T-cell (primary cell): ENCODE results near the gene TMEM201. TPM values are rescaled to one million over a fixed set of nuclear protein-coding genes. Genes with fewer than 3 reads are reported as not detected.

Source experiments
- ATAC-seq, 4 experiments: fragments of 200-7000 bp in 3 of 4; fragments of 150-1000 bp in 1 of 4; cut with Tn5 transposase; replicated peaks in 1 of 4; 1 replicate in 3 of 4; 2 replicates in 1 of 4; pipeline ENCODE4 v1.10.0; 2021; ENCODE audit warnings: moderate library complexity in 3 of 4, mild to moderate bottlenecking in 2 of 4, moderate number of reproducible peaks in 1 of 4
- CTCF ChIA-PET, 2 donors: fragments of 300-600 bp; sonication (Branson Sonifier 250); formaldehyde crosslinking; loops; one replicate each; lab custom pipeline; 2022; ENCODE audit warnings: antibody characterized with exemption in 2 of 2; lab: Charles Lee
- POLR2A ChIA-PET, 2 donors: fragments of 300-600 bp; sonication (Branson Sonifier 250); formaldehyde crosslinking; loops; one replicate each; lab custom pipeline; 2022; ENCODE audit warnings: antibody characterized with exemption in 2 of 2; lab: Charles Lee
- DNase-seq, 35 experiments: peaks; one replicate each; pipeline versions ENCODE4 v3.0.0 to v3.0.0-alpha.2; 2013 to 2023
- H3K27ac ChIP-seq: one replicate; pipeline ENCODE4 v1.5.1; 2013; ENCODE audit warnings: low read length
- H3K27me3 ChIP-seq, 2 experiments: replicated peaks in 1 of 2; 1 replicate in 1 of 2; 2 replicates in 1 of 2; pipeline versions ENCODE4 v1.6.1 to v1.7.0; 2013; ENCODE audit warnings: low read length in 1 of 2, mixed read lengths in 1 of 2; ENCODE audit not compliant: control insufficient read depth in 2 of 2, insufficient read depth in 2 of 2; ENCODE audit errors: extremely low read depth in 1 of 2
- H3K36me3 ChIP-seq, 2 donors: 1 replicate in 1 of 2; 2 replicates in 1 of 2; pipeline versions ENCODE4 v1.6.1 to v1.7.0; 2013; ENCODE audit warnings: low read length in 1 of 2; ENCODE audit not compliant: control insufficient read depth in 2 of 2, insufficient read depth in 1 of 2; ENCODE audit errors: extremely low read depth in 1 of 2
- H3K4me1 ChIP-seq, 2 experiments: 1 replicate in 1 of 2; 2 replicates in 1 of 2; pipeline versions ENCODE4 v1.6.1 to v1.7.0; 2013; ENCODE audit warnings: low read length in 2 of 2, mixed read lengths in 1 of 2; ENCODE audit not compliant: insufficient read depth in 2 of 2, control insufficient read depth in 1 of 2; ENCODE audit errors: extremely low read depth in 1 of 2
- H3K4me3 ChIP-seq, 2 donors: 1 replicate in 1 of 2; 2 replicates in 1 of 2; pipeline versions ENCODE4 v1.5.1 to v1.7.0; 2013; ENCODE audit warnings: mild to moderate bottlenecking in 2 of 2, low read length in 1 of 2, moderate library complexity in 1 of 2; ENCODE audit not compliant: control insufficient read depth in 1 of 2; ENCODE audit errors: extremely low read depth in 1 of 2
- H3K9me3 ChIP-seq: 2 replicates; pipeline ENCODE4 v1.7.0; 2013
- H3K27ac Mint-ChIP-seq, 2 donors: one replicate each; pipeline ENCODE4 v1.8.0; 2020 to 2021; ENCODE audit warnings: mild to moderate bottlenecking in 2 of 2, mixed read lengths in 2 of 2
- H3K27me3 Mint-ChIP-seq, 2 donors: one replicate each; pipeline ENCODE4 v1.8.0; 2021 to 2022; ENCODE audit warnings: mixed read lengths in 2 of 2
- H3K36me3 Mint-ChIP-seq: one replicate; pipeline ENCODE4 v1.8.0; 2021; ENCODE audit warnings: mixed read lengths
- H3K4me1 Mint-ChIP-seq, 3 donors: one replicate each; pipeline ENCODE4 v1.8.0; 2020 to 2022; ENCODE audit warnings: mixed read lengths in 3 of 3, mild to moderate bottlenecking in 1 of 3
- H3K4me3 Mint-ChIP-seq, 3 donors: one replicate each; pipeline ENCODE4 v1.8.0; 2020 to 2022; ENCODE audit warnings: mild to moderate bottlenecking in 3 of 3, mixed read lengths in 3 of 3, moderate library complexity in 3 of 3
- H3K9me3 Mint-ChIP-seq, 3 donors: one replicate each; pipeline ENCODE4 v1.8.0; 2020 to 2022; ENCODE audit warnings: mixed read lengths in 3 of 3
- WGBS: methylation state at CpG from one replicate; pipeline ENCODE4 v1.1.5; 2013; ENCODE audit warnings: missing lambda C conversion rate; ENCODE audit not compliant: insufficient coverage; 5-methylcytosine and 5-hydroxymethylcytosine counted together
- total RNA-seq, 35 experiments: library from RNA in 6 of 35; stranded (reverse) in 6 of 35; fragments of 120-200 nt in 1 of 35; gene quantifications; one replicate each; pipeline versions ENCODE4 v1.2.1 to v1.2.4 and lab custom pipeline; 2013 to 2026

TMEM201 gene
- total RNA-seq, 5 donors from 2014 or later (not counting 1 experiment from before 2014, with no cell fraction given) = 11.4 to 14.6 (median 12.5) TPM

- no peaks in the 10 kb centered on the region for H3K27me3 Mint-ChIP-seq
- Histone ChIP-seq H3K27me3 (no peaks in the 10 kb centered on the region), H3K27ac (no peak overlapping the region), H3K9me3 (no peaks in the 10 kb centered on the region), H3K4me1 (no peaks in the 10 kb centered on the region), H3K4me3 (no peak overlapping the region), H3K36me3 (peaks cover 26% of the 10 kb centered on the region in 2 donors)
- no peak for DNase-seq
- peaks cover 16% of the 10 kb centered on the region for H3K36me3 Mint-ChIP-seq
- POLR2A ChIA-PET = no interaction called here
- no peaks in the 10 kb centered on the region for H3K9me3 Mint-ChIP-seq
- ATAC-seq = no peak
- CTCF ChIA-PET = no interaction called here
- WGBS = 94% methylated on average over 39 of the region's 39 CpGs
- no peak overlapping the region for H3K27ac Mint-ChIP-seq
- H3K4me1 Mint-ChIP-seq = no peaks in the 10 kb centered on the region
- no peak overlapping the region for H3K4me3 Mint-ChIP-seq
Observed at GRCh38 chr1:9600861-9601834, 12.4 kb downstream of the TMEM201 start.

GRCh38 chr1:9601942-9602793 lies 13.5 kb downstream of the TMEM201 start:
- Histone ChIP-seq H3K27ac (no peak overlapping the region), H3K9me3 (no peaks in the 10 kb centered on the region), H3K36me3 (peaks cover 23 to 26% of the 10 kb centered on the region in 2 donors), H3K4me3 (no peak overlapping the region), H3K4me1 (no peaks in the 10 kb centered on the region), H3K27me3 (no peaks in the 10 kb centered on the region)
- peaks cover 16% of the 10 kb centered on the region for H3K36me3 Mint-ChIP-seq
- ATAC-seq (no peak), DNase-seq (no peak)
- no peaks in the 10 kb centered on the region for H3K27me3 Mint-ChIP-seq
- no peak overlapping the region for H3K4me3 Mint-ChIP-seq
- 95% methylated on average over 25 of the region's 26 CpGs for WGBS
- H3K27ac Mint-ChIP-seq = no peak overlapping the region
- no peaks in the 10 kb centered on the region for H3K9me3 Mint-ChIP-seq
- ChIA-PET CTCF (no interaction called here), POLR2A (no interaction called here)
- H3K4me1 Mint-ChIP-seq = no peaks in the 10 kb centered on the region

GRCh38 chr1:9602794-9603167 lies 14.1 kb downstream of the TMEM201 start:
- ChIA-PET POLR2A (interaction anchor here in 1 of 2 donors (1.4 kb wide), 1 partner anchor 10 kb away, joined by 3 read pairs; no protein-coding TSS in a partner anchor), CTCF (no interaction called here)
- WGBS = 94% methylated on average over 9 of the region's 9 CpGs
- no peak overlapping the region for H3K27ac ChIP-seq
- H3K27ac Mint-ChIP-seq = no peak overlapping the region
- H3K36me3 Mint-ChIP-seq = peaks cover 16% of the 10 kb centered on the region
- DNase-seq (no peak), ATAC-seq (no peak)
- no peaks in the 10 kb centered on the region for H3K4me1 Mint-ChIP-seq
- H3K9me3 Mint-ChIP-seq = no peaks in the 10 kb centered on the region
- no peaks in the 10 kb centered on the region for H3K4me1 ChIP-seq
- H3K27me3 Mint-ChIP-seq = no peaks in the 10 kb centered on the region
- peaks cover 23 to 25% of the 10 kb centered on the region in 2 donors for H3K36me3 ChIP-seq
- no peaks in the 10 kb centered on the region for H3K9me3 ChIP-seq
- H3K4me3 Mint-ChIP-seq = no peak overlapping the region
- no peak overlapping the region for H3K4me3 ChIP-seq
- H3K27me3 ChIP-seq = no peaks in the 10 kb centered on the region

GRCh38 chr1:9603307-9603706 lies 14.6 kb downstream of the TMEM201 start:
- Histone ChIP-seq H3K9me3 (no peaks in the 10 kb centered on the region), H3K27ac (no peak overlapping the region), H3K27me3 (no peaks in the 10 kb centered on the region), H3K36me3 (peaks cover 20 to 24% of the 10 kb centered on the region in 2 donors), H3K4me3 (no peak overlapping the region), H3K4me1 (no peaks in the 10 kb centered on the region)
- no peaks in the 10 kb centered on the region for H3K27me3 Mint-ChIP-seq
- ChIA-PET CTCF (no interaction called here), POLR2A (interaction anchor here in 1 of 2 donors (1.4 kb wide), 1 partner anchor 9 kb away, joined by 3 read pairs; no protein-coding TSS in a partner anchor)
- no peak overlapping the region for H3K4me3 Mint-ChIP-seq
- no peak for ATAC-seq
- peaks cover 13% of the 10 kb centered on the region for H3K36me3 Mint-ChIP-seq
- no peak for DNase-seq
- no peaks in the 10 kb centered on the region for H3K4me1 Mint-ChIP-seq
- H3K27ac Mint-ChIP-seq = no peak overlapping the region
- WGBS = 100% methylated on average over 11 of the region's 14 CpGs
- H3K9me3 Mint-ChIP-seq = no peaks in the 10 kb centered on the region

- Mint-ChIP-seq H3K9me3 (no peaks in the 10 kb centered on the region), H3K4me1 (no peaks in the 10 kb centered on the region), H3K27ac (no peak overlapping the region), H3K27me3 (no peaks in the 10 kb centered on the region), H3K4me3 (no peak overlapping the region), H3K36me3 (peaks cover 13% of the 10 kb centered on the region)
- 91% methylated on average over 24 of the region's 42 CpGs for WGBS
- no peaks in the 10 kb centered on the region for H3K9me3 ChIP-seq
- no peak overlapping the region for H3K27ac ChIP-seq
- no peak for ATAC-seq
- DNase-seq = no peak
- ChIA-PET POLR2A (interaction anchor here in 1 of 2 donors (1.4 kb wide), 1 partner anchor 8 kb away, joined by 3 read pairs; no protein-coding TSS in a partner anchor), CTCF (no interaction called here)
- no peaks in the 10 kb centered on the region for H3K27me3 ChIP-seq
- H3K36me3 ChIP-seq = peaks cover 18 to 24% of the 10 kb centered on the region in 2 donors
- H3K4me3 ChIP-seq = no peak overlapping the region
- no peaks in the 10 kb centered on the region for H3K4me1 ChIP-seq
Observed at GRCh38 chr1:9603766-9604753, 15.3 kb downstream of the TMEM201 start.
